HG03060 (cell line): ENCODE results near the gene TRAPPC3.
A peak's percentile ranks its signal among the peaks of the same experiment; 100 is the strongest.
"Not testable (repeated sequence)": the region's sequence is repeated elsewhere in the genome, so short reads cannot be mapped to it uniquely, and the experiment has no call there.

Experiments
- ATAC-seq: cut with Tn5 transposase; IDR thresholded peaks from one replicate; pipeline ENCODE4 v1.9.1; 2021; ENCODE audit warnings: low read depth, moderate number of reproducible peaks; ENCODE audit not compliant: unreplicated experiment

Gene TRAPPC3

GRCh38 chr1:36149237-36149972, at the start of gene TRAPPC3:
Gene TRAPPC3, minus strand, starts transcription at chr1:36149486. Its CDS starts 108 bp downstream, at chr1:36149378.
- ATAC-seq: peak; percentile 90

DNA sequence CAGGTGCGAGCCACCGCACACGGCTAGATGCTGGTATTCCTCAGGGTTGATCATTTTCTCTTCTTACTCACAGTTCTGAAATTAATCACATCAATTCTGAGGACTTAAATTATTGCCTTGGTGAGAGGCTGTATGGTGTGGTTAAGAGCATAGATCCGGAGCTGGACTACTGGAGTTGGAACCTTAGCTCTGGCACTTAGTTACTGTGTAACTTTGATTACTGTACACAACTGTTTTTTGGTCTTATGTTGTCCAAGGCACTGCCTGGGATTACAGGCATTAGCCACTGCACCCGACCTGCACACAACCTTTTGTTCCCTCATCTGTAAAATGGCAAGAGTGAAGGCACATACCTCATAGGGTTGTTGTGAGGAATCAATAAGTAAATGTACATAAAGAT, 49.4 kb upstream of the TRAPPC3 start:
- ATAC-seq: no peak

DNA sequence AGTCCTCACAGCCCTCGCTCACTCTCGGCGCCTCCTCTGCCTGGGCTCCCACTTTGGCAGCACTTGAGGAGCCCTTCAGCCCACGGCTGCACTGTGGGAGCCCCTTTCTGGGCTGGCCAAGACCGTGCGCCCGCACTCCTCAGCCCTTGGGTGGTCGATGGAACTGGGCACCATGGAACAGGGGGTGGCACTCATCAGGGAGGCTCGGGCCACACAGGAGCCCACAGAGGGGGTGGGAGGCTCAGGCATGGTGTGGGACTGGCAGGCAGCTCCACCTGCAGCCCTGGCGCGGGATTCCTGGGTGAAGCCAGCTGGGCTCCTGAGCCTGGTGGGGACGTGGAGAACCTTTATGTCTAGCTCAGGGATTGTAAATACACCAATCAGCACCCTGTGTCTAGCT, 47.5 kb upstream of the TRAPPC3 start:
- ATAC-seq: not testable (repeated sequence)

DNA sequence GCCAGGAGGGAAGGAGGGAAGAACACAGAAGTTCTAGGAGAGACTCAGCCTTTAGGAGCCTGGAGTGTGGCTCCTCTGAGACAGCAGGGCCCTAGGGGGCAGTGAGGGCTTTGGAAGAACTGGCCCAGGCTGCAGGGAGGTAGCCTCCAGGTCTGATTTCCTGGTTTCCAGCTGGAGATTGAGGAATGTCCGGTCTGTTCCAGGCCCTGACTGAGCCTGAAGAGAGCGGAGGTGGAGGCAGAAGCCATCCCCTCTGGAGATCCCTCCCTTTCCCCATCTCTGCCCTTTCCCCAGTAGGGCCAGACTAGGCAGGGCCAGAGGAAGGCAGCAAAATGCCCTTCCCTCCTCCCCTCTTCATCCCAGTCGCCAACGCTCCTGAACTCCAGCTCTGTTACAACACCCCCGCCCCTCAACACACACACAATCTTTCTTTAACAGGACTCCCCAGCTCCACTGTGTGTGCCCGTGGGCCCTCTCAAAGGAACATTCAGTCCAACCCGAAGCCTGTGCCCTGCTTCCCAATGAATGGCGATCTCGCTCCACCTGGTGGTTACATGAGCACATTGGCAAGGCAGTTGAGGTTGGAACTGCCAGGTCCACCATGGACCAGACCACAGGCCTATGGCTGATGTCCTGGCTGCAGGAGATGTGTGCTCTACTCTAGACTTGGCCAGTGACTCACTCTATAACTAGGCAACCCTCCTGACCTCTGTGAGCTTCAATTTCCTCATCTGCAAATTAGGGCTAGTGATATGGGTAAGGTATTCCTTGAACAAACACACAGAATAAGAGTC, 38.7 kb upstream of the TRAPPC3 start:
- no peak for ATAC-seq

DNA sequence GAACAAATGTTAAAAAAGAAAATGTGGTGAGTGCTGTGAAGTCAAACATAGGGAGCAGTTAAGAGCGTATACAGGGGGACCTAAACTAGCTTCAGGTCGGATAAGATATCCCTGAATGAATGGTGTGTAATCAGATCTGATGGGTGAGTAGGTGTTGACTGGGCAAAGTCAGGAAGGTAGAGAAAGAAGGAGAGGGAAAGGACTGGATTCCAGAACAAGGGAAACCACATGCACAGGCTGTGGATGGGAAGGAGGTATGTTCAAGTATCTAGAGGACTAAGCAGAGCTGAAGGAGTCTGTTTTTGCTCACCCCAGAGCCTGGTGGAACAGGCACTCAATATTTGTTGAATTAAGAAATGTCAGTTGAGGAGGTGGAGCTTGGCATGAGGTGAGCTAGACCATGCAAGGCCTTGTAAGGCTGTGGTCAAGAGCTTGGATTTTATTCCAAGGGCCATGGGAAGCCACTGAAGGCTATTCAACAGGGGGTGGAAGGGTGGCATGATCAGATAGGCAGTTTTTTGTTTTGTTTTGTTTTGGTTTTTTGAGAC, 34.1 kb upstream of the TRAPPC3 start:
- ATAC-seq: no peak

DNA sequence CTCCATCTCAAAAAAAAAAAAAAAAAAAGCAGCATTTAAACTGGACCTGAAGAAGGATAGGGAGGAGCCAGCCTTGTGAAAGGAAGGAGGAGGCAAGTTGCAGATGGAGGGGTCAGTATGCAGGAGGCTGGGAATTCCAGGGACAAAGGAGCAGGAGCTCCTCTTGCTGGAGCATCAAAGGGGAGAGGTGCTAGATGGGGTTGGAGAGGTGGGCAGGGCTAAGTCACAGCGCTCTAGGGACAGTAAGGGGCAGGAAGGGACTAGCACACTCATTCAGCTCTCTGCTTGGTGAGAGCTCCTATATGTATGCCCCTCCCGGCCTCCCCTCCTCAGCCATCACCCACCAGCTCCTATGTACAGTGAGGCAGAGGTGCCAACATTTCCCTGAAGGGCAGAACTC, 33.4 kb upstream of the TRAPPC3 start:
- ATAC-seq: no peak

DNA sequence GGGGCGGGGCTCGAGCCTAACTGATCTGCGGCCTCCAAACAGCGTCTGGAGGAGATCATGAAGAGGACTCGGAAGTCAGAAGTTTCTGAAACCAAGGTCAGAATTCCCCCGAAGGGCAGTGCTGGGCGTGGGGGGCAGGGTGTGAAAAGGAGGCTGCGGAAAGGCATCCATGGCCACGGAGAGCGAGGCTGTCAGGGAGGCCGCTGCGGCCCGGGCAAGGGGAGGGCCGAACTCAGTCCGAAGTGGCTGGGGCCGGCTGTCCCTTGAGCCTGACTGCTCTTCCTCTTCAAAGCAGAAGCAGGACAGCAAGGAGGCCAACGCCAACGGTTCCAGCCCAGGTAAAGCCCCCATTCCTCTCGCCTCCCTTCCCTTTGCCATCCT, 29.9 kb upstream of the TRAPPC3 start:
- ATAC-seq: no peak

DNA sequence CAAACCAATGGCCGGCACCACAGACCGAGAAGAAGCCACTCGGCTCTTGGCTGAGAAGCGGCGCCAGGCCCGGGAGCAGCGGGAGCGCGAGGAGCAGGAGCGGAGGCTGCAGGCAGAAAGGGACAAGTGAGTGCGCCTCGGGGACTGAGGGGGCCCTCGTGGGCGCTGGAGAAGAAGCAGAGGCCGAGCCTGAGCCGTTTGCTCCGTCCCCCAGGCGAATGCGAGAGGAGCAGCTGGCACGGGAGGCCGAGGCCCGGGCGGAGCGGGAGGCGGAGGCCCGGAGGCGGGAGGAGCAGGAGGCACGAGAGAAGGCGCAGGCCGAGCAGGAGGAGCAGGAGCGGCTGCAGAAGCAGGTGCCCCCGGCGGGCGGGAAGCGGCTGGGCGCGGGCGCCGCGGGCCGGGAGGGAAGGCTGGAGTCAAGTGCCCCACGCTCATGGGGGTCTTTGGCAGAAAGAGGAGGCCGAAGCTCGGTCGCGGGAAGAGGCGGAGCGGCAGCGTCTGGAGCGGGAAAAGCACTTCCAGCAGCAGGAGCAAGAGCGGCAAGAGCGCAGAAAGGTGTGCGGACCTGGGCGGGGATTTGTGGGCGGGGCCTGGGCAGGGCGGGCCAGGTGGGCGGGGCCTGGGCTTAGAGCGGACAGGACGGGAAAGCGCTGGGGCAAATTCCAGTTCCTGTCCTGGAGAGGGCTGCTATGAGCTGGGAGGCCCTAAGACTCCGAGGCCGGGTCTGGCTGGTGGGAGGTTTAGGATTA, 29.4 kb upstream of the TRAPPC3 start:
- ATAC-seq: no peak

- ATAC-seq: no peak
Observed at GRCh38 chr1:36177589-36178431, 28.5 kb upstream of the TRAPPC3 start.

GRCh38 chr1:36176106-36176949, 27.0 kb upstream of the TRAPPC3 start:
- no peak for ATAC-seq

DNA sequence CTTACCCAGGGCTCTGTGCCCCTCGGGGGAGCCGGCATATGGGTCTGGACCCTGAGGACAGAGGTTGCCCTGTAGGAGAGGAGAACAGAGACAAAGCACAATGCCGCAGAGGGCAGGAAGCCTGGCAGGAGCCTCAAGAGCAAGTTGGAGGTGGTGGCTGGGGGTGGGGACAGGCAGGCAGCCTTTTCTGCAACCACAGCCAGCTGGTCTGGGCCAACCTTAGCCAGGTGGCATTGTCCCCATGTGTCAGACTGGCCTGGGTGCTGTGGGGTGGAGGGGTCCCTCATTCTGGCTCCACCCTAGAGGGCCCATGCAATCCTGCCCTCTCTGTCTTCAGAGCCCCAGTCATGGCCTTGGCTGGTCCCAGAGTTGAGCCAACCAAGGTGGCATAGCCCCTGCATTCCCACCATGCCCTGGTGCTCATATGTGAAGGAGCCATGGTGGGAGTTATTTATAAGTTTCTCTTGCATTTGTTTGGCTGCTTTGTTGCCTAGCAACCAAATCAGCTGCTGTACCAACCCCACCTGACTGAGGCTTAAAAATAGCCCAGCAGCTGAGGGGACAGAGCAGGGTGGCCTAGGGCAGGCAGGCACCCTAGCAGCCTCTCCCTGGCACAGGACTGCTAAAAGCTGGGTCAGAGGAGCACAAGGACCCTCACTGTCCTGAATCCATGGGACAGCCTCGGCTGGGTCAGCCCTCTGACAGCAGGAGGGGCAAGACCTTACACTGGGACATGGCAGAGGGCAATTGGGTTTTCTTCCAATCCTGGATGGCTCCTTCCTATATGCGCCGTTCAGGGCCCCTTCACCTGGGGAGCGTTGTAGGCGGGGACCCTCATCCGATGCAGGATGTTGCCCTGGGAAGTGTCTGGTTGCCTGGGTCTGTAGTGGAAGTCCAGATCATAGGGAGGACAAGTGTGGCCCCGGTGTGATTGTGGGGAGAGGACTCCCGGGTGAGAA, 26.1 kb upstream of the TRAPPC3 start:
- ATAC-seq: no peak

GRCh38 chr1:36174713-36175112, 25.4 kb upstream of the TRAPPC3 start:
- no peak for ATAC-seq

DNA sequence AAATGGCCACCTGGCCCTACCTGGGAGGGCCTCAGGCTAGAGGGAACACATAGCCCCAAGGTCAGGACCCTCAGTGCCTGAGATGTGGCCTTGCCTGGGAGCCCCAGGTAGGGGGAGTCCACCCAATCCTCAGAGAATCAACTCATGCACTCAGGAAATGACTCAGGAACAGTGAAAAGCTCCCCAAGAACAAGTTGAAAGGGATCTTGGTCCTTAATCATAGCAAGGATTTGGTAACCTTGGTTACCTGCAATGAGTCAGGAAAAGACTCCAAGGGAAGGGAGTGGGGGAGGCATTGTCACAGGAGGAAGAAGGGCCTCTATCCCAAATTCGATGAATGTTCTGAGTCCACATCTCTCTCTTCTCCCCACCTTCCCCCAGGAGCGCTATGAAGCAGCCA, 23.7 kb upstream of the TRAPPC3 start:
- no peak for ATAC-seq

- no peak for ATAC-seq
Observed at GRCh38 chr1:36172017-36172747, 22.9 kb upstream of the TRAPPC3 start.

GRCh38 chr1:36170643-36171412, 21.5 kb upstream of the TRAPPC3 start:
- ATAC-seq: no peak

DNA sequence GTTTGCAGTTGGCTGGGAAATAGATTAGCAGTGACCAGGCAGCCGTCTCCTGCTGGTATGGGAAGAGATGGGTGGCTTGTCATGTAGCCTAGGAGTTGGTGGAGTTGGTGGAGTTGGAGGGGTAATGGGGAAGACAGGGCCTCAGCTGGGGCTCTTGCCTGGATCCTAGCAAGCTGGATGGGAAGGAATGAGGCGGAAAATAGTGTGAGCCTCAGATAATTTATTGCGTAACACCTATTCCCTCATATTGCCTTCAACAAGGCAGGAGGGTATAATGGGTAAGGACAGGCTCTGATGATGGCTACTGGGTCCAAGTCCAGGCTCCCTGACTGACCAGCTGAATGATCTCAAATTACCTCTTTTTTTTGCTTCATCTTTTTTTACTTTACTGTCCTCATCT, 19.2 kb upstream of the TRAPPC3 start:
- no peak for ATAC-seq
